GM23338 (cell line): ENCODE results near the gene CDH4. TPM values are rescaled to one million over a fixed set of nuclear protein-coding genes. Genes with fewer than 3 reads are reported as not detected.

ENCODE experiments used
- ATAC-seq: fragments of 200-7000 bp; cut with Tn5 transposase; 3 replicates; pipeline ENCODE4 v1.9.1; 2020
- DNase-seq: peaks from one replicate; pipeline ENCODE4 v3.0.0-alpha.2; 2015; ENCODE audit warnings: low spot score
- H2AFZ ChIP-seq: fragments of 200-600 bp; sonication (generic); 2 replicates; pipeline ENCODE4 v1.8.0; 2016; ENCODE audit warnings: antibody characterized with exemption, mild to moderate bottlenecking, moderate library complexity
- H3F3A ChIP-seq: fragments of 200-600 bp; sonication (generic); replicated peaks from 2 replicates; pipeline ENCODE4 v1.8.0; 2017; ENCODE audit warnings: antibody characterized with exemption, mixed run types, low read depth
- H3K27ac ChIP-seq: fragments of 200-600 bp; sonication (generic); 2 replicates; pipeline ENCODE4 v1.6.1; 2016; ENCODE audit warnings: low read depth
- H3K27me3 ChIP-seq: fragments of 200-600 bp; sonication (generic); 2 replicates; pipeline ENCODE4 v1.8.0; 2016; ENCODE audit warnings: mild to moderate bottlenecking, mixed run types, moderate library complexity; ENCODE audit not compliant: insufficient read depth
- H3K36me3 ChIP-seq: fragments of 200-600 bp; sonication (generic); 2 replicates; pipeline ENCODE4 v1.8.0; 2016; ENCODE audit warnings: mild to moderate bottlenecking; ENCODE audit not compliant: insufficient read depth
- H3K4me1 ChIP-seq: fragments of 200-600 bp; sonication (generic); 2 replicates; pipeline ENCODE4 v1.8.0; 2016; ENCODE audit warnings: mild to moderate bottlenecking, moderate library complexity; ENCODE audit not compliant: insufficient read depth
- H3K4me2 ChIP-seq: fragments of 200-600 bp; sonication (generic); 2 replicates; pipeline ENCODE4 v1.7.1; 2017; ENCODE audit warnings: mixed run types
- H3K4me3 ChIP-seq: fragments of 200-600 bp; sonication (generic); 2 replicates; pipeline ENCODE4 v1.6.1; 2016; ENCODE audit warnings: mixed run types
- H3K79me2 ChIP-seq: fragments of 200-600 bp; sonication (generic); replicated peaks from 2 replicates; pipeline ENCODE4 v1.8.0; 2017; ENCODE audit warnings: mild to moderate bottlenecking; ENCODE audit not compliant: insufficient read depth
- H3K9me2 ChIP-seq: fragments of 200-600 bp; sonication (generic); 2 replicates; pipeline ENCODE4 v1.8.0; 2017; ENCODE audit not compliant: insufficient read depth
- H4K20me1 ChIP-seq: fragments of 200-600 bp; sonication (generic); replicated peaks from 2 replicates; pipeline ENCODE4 v1.8.0; 2017; ENCODE audit warnings: mild to moderate bottlenecking; ENCODE audit not compliant: insufficient read depth
- H3K27ac Mint-ChIP-seq: 2 replicates; pipeline ENCODE4 v1.8.0; 2020; ENCODE audit warnings: inconsistent platforms, mild to moderate bottlenecking, moderate library complexity, mixed read lengths
- H3K27me3 Mint-ChIP-seq: 3 replicates; pipeline ENCODE4 v1.8.0; 2022; ENCODE audit warnings: low read depth, mild to moderate bottlenecking, moderate library complexity, mixed read lengths, inconsistent platforms; ENCODE audit not compliant: insufficient read depth, poor library complexity
- H3K36me3 Mint-ChIP-seq: 3 replicates; pipeline ENCODE4 v1.8.0; 2021; ENCODE audit warnings: low read depth, mild to moderate bottlenecking, inconsistent platforms, moderate library complexity, mixed read lengths
- H3K4me1 Mint-ChIP-seq: 3 replicates; pipeline ENCODE4 v1.8.0; 2020; ENCODE audit warnings: mild to moderate bottlenecking, inconsistent platforms, mixed read lengths
- H3K4me3 Mint-ChIP-seq: 3 replicates; pipeline ENCODE4 v1.8.0; 2021; ENCODE audit warnings: moderate library complexity, mild to moderate bottlenecking, inconsistent platforms, mixed read lengths
- H3K9me3 Mint-ChIP-seq: 3 replicates; pipeline ENCODE4 v1.8.0; 2020; ENCODE audit warnings: moderate library complexity, mild to moderate bottlenecking, inconsistent platforms, mixed read lengths
- CREB1 ChIP-seq: fragments of 250-450 bp; sonication (Bioruptor Pico); IDR thresholded peaks from 2 replicates; pipeline ENCODE4 v1.5.0; 2020; ENCODE audit warnings: low read depth, mild to moderate bottlenecking, moderate library complexity
- CTCF ChIP-seq, 2 experiments: fragments of 200-600 bp in 1 of 2; sonication (generic) in 1 of 2; conservative IDR thresholded peaks; 2 replicates each; pipeline versions ENCODE4 v1.5.1 to v1.6.1; 2016 to 2017; ENCODE audit warnings: antibody characterized with exemption in 2 of 2, low read depth in 2 of 2, mild to moderate bottlenecking in 2 of 2, moderate library complexity in 1 of 2
- ETS1 ChIP-seq: IDR thresholded peaks from 2 replicates; pipeline ENCODE4 v1.6.1; 2016; ENCODE audit warnings: antibody characterized with exemption
- EZH2 ChIP-seq: fragments of 200-600 bp; sonication (generic); IDR thresholded peaks from one replicate; pipeline ENCODE4 v1.8.0; 2017; ENCODE audit warnings: antibody characterized with exemption, mild to moderate bottlenecking, low read depth; ENCODE audit not compliant: unreplicated experiment
- EZH2phosphoT487 ChIP-seq: fragments of 200-600 bp; sonication (generic); IDR thresholded peaks from one replicate; pipeline ENCODE4 v1.8.1; 2018; ENCODE audit warnings: antibody characterized with exemption; ENCODE audit not compliant: unreplicated experiment
- JUNB ChIP-seq: IDR thresholded peaks from one replicate; pipeline ENCODE4 v1.6.1; 2016; ENCODE audit warnings: antibody characterized with exemption; ENCODE audit not compliant: unreplicated experiment
- ZNF114 ChIP-seq: fragments of 250-450 bp; sonication (Bioruptor Pico); IDR thresholded peaks from 2 replicates; pipeline ENCODE4 v1.5.0; 2020; ENCODE audit warnings: mild to moderate bottlenecking, moderate library complexity
- ZNF462 ChIP-seq: fragments of 250-450 bp; sonication (Bioruptor Pico); IDR thresholded peaks from 2 replicates; pipeline ENCODE4 v1.5.0; 2020; ENCODE audit warnings: mild to moderate bottlenecking, moderate library complexity
- polyA plus RNA-seq: library from polyadenylated mRNA; unstranded; fragments of >200 nt; fragmentation: Nextera tagmentation; extraction: Ambion mirVana; gene quantifications from 2 replicates; pipeline ENCODE4 v1.2.1, GENCODE V29; 2016
- total RNA-seq: library from RNA; depleted of rRNA; stranded (reverse); fragments of >200 nt; shearing (Covaris generic); gene quantifications from 2 replicates; pipeline ENCODE4 v1.2.3, GENCODE V29; 2014

The CDH4 gene
- total and polyA plus RNA-seq, 2 experiments from 2014 or later, result 1.2 to 4.2 TPM

GRCh38 chr20:61949363-61949713 lies 697.3 kb downstream of the CDH4 start:
- H4K20me1 ChIP-seq, result peaks cover 3% of the 10 kb centered on the region; the same call in 1 of the 2 replicates
- no peak overlapping the region for H3K27ac ChIP-seq
- Mint-ChIP-seq H3K36me3 (no peaks in the 10 kb centered on the region; the same call in 2 of the 3 replicates), H3K4me3 (no peak overlapping the region), H3K9me3 (no peaks in the 10 kb centered on the region; the same call in 1 of the 3 replicates), H3K27me3 (peaks cover 8% of the 10 kb centered on the region), H3K4me1 (peaks cover 20% of the 10 kb centered on the region), H3K27ac (no peak overlapping the region)
- no peaks in the 10 kb centered on the region for H3K9me2 ChIP-seq
- no peaks in the 10 kb centered on the region for H3K79me2 ChIP-seq
- H3F3A ChIP-seq, result no peaks in the 10 kb centered on the region
- H3K4me2 ChIP-seq, result no peak overlapping the region
- TF ChIP-seq EZH2phosphoT487 (no peak), CREB1 (CRISPR knock-in tag) (no peak), ZNF114 (CRISPR knock-in tag) (no peak)
- no peak overlapping the region for H2AFZ ChIP-seq
- H3K4me3 ChIP-seq, result no peak overlapping the region
- DNase-seq (no peak), ATAC-seq (no peak)
- H3K4me1 ChIP-seq, result peaks cover 8% of the 10 kb centered on the region
- H3K27me3 ChIP-seq, result no peaks in the 10 kb centered on the region
- H3K36me3 ChIP-seq, result no peaks in the 10 kb centered on the region

GRCh38 chr20:61949714-61950640 lies 697.9 kb downstream of the CDH4 start:
- no peaks in the 10 kb centered on the region for H3K36me3 ChIP-seq
- peaks cover 26% of the 10 kb centered on the region for H3K4me1 Mint-ChIP-seq
- no peak overlapping the region for H3K4me3 Mint-ChIP-seq
- H3K4me3 ChIP-seq, result no peak overlapping the region
- H3K9me3 Mint-ChIP-seq, result no peaks in the 10 kb centered on the region; the same call in 1 of the 3 replicates
- ATAC-seq (no peak), DNase-seq (no peak)
- H4K20me1 ChIP-seq, result peaks cover 3% of the 10 kb centered on the region; the same call in 1 of the 2 replicates
- peak overlapping the region; percentile 84; the same call in 1 of the 2 replicates for H3K27ac Mint-ChIP-seq
- no peak overlapping the region for H2AFZ ChIP-seq
- H3K4me2 ChIP-seq, result no peak overlapping the region
- H3K9me2 ChIP-seq, result no peaks in the 10 kb centered on the region
- no peaks in the 10 kb centered on the region for H3K79me2 ChIP-seq
- H3K4me1 ChIP-seq, result peaks cover 8% of the 10 kb centered on the region
- no peak overlapping the region for H3K27ac ChIP-seq
- no peaks in the 10 kb centered on the region for H3F3A ChIP-seq
- peaks cover 14% of the 10 kb centered on the region for H3K27me3 Mint-ChIP-seq
- no peaks in the 10 kb centered on the region for H3K27me3 ChIP-seq
- H3K36me3 Mint-ChIP-seq, result no peaks in the 10 kb centered on the region; the same call in 2 of the 3 replicates
- TF ChIP-seq JUNB, result no peak
- no peak for TF ChIP-seq EZH2
- TF ChIP-seq ZNF462 (CRISPR knock-in tag), result no peak
- no peak for TF ChIP-seq ETS1
- TF ChIP-seq CTCF (conservative IDR thresholded peaks at IDR 0.05; ENCODE audit: low read depth in 2 of 2), result no peak
